ENCODE measurements around the gene NHERF1. TPM values are rescaled to one million over a fixed set of nuclear protein-coding genes. Genes with fewer than 3 reads are reported as not detected.
A peak's percentile ranks its signal among the peaks of the same experiment; 100 is the strongest.

NHERF1 gene
- total and polyA plus RNA-seq, 2 of the 13 experiments (the other 11 are each of a cell fraction or from before 2014, with no cell fraction given) = 169 to 269 TPM

DNA sequence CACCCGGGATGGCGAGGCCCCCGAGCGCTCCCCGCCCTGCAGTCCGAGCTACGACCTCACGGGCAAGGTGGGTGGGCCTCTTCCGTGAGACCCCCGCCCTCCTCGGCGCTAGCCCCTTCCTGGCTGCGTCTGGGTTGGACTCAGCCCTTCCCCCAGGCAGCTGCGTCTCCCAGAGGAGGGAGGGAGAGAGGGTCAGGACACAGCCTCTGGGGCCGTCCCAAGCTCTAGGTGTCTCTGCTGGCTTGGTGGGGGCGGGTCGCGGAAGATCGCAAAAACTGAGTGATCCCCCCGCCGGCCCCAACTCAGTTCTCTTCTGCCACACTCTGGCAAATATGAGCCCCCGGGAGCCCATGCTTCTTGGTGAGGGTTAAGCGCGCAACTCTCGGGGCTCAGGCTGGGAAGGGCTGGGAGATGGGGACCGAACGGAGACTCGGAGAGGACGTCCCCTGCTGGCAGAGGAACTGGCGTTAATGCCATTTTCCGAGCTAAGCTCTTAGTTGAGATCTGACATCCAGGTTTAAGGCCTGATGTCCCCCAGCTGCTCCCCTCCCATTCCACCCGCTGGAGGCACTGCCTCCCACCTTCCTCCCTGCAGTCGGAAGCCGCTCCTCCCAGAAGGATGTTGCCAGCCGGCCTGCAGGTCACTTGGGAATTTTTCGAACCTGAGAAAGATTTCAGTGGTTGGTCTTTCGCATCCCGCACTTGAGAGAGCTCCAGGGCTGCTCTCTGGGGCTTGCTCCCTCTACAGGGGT lies 11.0 kb upstream of the NHERF1 start (continued):
- TF ChIP-seq, protein P1, sequence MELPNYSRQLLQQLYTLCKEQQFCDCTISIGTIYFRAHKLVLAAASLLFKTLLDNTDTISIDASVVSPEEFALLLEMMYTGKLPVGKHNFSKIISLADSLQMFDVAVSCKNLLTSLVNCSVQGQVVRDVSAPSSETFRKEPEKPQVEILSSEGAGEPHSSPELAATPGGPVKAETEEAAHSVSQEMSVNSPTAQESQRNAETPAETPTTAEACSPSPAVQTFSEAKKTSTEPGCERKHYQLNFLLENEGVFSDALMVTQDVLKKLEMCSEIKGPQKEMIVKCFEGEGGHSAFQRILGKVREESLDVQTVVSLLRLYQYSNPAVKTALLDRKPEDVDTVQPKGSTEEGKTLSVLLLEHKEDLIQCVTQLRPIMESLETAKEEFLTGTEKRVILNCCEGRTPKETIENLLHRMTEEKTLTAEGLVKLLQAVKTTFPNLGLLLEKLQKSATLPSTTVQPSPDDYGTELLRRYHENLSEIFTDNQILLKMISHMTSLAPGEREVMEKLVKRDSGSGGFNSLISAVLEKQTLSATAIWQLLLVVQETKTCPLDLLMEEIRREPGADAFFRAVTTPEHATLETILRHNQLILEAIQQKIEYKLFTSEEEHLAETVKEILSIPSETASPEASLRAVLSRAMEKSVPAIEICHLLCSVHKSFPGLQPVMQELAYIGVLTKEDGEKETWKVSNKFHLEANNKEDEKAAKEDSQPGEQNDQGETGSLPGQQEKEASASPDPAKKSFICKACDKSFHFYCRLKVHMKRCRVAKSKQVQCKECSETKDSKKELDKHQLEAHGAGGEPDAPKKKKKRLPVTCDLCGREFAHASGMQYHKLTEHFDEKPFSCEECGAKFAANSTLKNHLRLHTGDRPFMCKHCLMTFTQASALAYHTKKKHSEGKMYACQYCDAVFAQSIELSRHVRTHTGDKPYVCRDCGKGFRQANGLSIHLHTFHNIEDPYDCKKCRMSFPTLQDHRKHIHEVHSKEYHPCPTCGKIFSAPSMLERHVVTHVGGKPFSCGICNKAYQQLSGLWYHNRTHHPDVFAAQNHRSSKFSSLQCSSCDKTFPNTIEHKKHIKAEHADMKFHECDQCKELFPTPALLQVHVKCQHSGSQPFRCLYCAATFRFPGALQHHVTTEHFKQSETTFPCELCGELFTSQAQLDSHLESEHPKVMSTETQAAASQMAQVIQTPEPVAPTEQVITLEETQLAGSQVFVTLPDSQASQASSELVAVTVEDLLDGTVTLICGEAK (IDR thresholded peaks at IDR 0.05) = no peak
- TF ChIP-seq, protein P1 (CRISPR knock-in tag; IDR thresholded peaks at IDR 0.05) = no peak
- no peak for TF ChIP-seq CAMTA2 (CRISPR knock-in tag; IDR thresholded peaks at IDR 0.05; ENCODE audit: borderline replicate concordance)
- TF ChIP-seq ZFP36 (IDR thresholded peaks at IDR 0.05; ENCODE audit: borderline replicate concordance, low read depth, low read length, partially characterized antibody) = no peak
- TF ChIP-seq, protein P2, sequence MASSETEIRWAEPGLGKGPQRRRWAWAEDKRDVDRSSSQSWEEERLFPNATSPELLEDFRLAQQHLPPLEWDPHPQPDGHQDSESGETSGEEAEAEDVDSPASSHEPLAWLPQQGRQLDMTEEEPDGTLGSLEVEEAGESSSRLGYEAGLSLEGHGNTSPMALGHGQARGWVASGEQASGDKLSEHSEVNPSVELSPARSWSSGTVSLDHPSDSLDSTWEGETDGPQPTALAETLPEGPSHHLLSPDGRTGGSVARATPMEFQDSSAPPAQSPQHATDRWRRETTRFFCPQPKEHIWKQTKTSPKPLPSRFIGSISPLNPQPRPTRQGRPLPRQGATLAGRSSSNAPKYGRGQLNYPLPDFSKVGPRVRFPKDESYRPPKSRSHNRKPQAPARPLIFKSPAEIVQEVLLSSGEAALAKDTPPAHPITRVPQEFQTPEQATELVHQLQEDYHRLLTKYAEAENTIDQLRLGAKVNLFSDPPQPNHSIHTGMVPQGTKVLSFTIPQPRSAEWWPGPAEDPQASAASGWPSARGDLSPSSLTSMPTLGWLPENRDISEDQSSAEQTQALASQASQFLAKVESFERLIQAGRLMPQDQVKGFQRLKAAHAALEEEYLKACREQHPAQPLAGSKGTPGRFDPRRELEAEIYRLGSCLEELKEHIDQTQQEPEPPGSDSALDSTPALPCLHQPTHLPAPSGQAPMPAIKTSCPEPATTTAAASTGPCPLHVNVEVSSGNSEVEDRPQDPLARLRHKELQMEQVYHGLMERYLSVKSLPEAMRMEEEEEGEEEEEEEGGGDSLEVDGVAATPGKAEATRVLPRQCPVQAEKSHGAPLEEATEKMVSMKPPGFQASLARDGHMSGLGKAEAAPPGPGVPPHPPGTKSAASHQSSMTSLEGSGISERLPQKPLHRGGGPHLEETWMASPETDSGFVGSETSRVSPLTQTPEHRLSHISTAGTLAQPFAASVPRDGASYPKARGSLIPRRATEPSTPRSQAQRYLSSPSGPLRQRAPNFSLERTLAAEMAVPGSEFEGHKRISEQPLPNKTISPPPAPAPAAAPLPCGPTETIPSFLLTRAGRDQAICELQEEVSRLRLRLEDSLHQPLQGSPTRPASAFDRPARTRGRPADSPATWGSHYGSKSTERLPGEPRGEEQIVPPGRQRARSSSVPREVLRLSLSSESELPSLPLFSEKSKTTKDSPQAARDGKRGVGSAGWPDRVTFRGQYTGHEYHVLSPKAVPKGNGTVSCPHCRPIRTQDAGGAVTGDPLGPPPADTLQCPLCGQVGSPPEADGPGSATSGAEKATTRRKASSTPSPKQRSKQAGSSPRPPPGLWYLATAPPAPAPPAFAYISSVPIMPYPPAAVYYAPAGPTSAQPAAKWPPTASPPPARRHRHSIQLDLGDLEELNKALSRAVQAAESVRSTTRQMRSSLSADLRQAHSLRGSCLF (CRISPR knock-in tag; IDR thresholded peaks at IDR 0.05; ENCODE audit: borderline replicate concordance) = no peak
- TF ChIP-seq ZNF781 (CRISPR knock-in tag; IDR thresholded peaks at IDR 0.05; ENCODE audit: borderline replicate concordance, not compliant biosample characterization) = no peak
- TF ChIP-seq, protein P3, sequence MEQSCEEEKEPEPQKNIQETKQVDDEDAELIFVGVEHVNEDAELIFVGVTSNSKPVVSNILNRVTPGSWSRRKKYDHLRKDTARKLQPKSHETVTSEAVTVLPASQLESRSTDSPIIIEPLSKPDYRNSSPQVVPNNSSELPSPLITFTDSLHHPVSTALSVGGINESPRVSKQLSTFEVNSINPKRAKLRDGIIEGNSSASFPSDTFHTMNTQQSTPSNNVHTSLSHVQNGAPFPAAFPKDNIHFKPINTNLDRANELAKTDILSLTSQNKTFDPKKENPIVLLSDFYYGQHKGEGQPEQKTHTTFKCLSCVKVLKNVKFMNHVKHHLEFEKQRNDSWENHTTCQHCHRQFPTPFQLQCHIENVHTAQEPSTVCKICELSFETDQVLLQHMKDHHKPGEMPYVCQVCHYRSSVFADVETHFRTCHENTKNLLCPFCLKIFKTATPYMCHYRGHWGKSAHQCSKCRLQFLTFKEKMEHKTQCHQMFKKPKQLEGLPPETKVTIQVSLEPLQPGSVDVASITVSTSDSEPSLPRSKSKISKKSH (CRISPR knock-in tag; IDR thresholded peaks at IDR 0.05; ENCODE audit: borderline replicate concordance) = peak; percentile 10; the same call in 1 of the 2 replicates
- TF ChIP-seq PPARG (CRISPR knock-in tag; conservative IDR thresholded peaks at IDR 0.05) = no peak
